Transverse colon (tissue), 4 donors: ENCODE data around the gene PADI6. TPM values are rescaled to one million over a fixed set of nuclear protein-coding genes. Genes with fewer than 3 reads are reported as not detected.

Source experiments
- DNase-seq: peaks from one replicate; pipeline ENCODE4 v3.0.0-alpha.2; 2019
- H3K27ac ChIP-seq, 4 donors: fragments of 200-600 bp; sonication (generic); 2 replicates each; pipeline ENCODE4 v1.5.1; 2016 to 2018; ENCODE audit warnings: inconsistent platforms in 4 of 4
- H3K27me3 ChIP-seq: fragments of 200-600 bp; sonication (generic); 2 replicates; pipeline ENCODE4 v1.5.1; 2017; ENCODE audit warnings: inconsistent platforms
- H3K36me3 ChIP-seq, 4 donors: fragments of 200-600 bp; sonication (generic); 2 replicates each; pipeline ENCODE4 v1.5.1; 2017 to 2019; ENCODE audit warnings: inconsistent platforms in 4 of 4
- H3K4me1 ChIP-seq, 4 donors: fragments of 200-600 bp; sonication (generic); 2 replicates each; pipeline ENCODE4 v1.5.1; 2017 to 2020; ENCODE audit warnings: inconsistent platforms in 4 of 4
- H3K4me3 ChIP-seq, 4 donors: fragments of 200-600 bp; sonication (generic); 1 replicate in 1 of 4; 2 replicates in 3 of 4; pipeline versions ENCODE4 v1.5.1 to v1.6.1; 2017 to 2019; ENCODE audit warnings: inconsistent platforms in 4 of 4
- H3K9me3 ChIP-seq, 2 donors: fragments of 200-600 bp; sonication (generic); 2 replicates each; pipeline ENCODE4 v1.5.1; 2017 to 2019; ENCODE audit warnings: inconsistent platforms in 2 of 2
- CTCF ChIP-seq, 5 experiments: fragments of 200-600 bp in 3 of 5; fragments of 450-650 bp in 2 of 5; sonication (generic) in 3 of 5; IDR thresholded peaks; 1 replicate in 2 of 5; 2 replicates in 3 of 5; pipeline ENCODE4 v1.5.1; 2016 to 2017; ENCODE audit warnings: antibody characterized with exemption in 5 of 5, inconsistent platforms in 3 of 5, mild to moderate bottlenecking in 2 of 5, moderate library complexity in 1 of 5
- EP300 ChIP-seq: sonication (generic); formaldehyde crosslinking; IDR thresholded peaks from one replicate; pipeline ENCODE4 v1.6.1; 2017; ENCODE audit warnings: antibody characterized with exemption, low read depth
- POLR2A ChIP-seq: fragments of 450-650 bp; IDR thresholded peaks from one replicate; pipeline ENCODE4 v1.6.1; 2016; ENCODE audit warnings: antibody characterized with exemption, mild to moderate bottlenecking, moderate library complexity
- POLR2AphosphoS5 ChIP-seq, 3 donors: sonication (generic); formaldehyde crosslinking; IDR thresholded peaks; one replicate each; pipeline ENCODE4 v1.6.1; 2016; ENCODE audit warnings: antibody characterized with exemption in 3 of 3
- WGBS, 2 donors: methylation state at CpG; one replicate each; pipeline ENCODE4 v1.1.5; 2018; ENCODE audit warnings: low coverage in 1 of 2; 5-methylcytosine and 5-hydroxymethylcytosine counted together
- in situ Hi-C, 4 donors: fragments of 200-750 bp; cut with MboI; loops; one replicate each; pipeline versions ENCODE4 v1.15.0 to v1.15.1; 2017; ENCODE audit warnings: low sequenced_read_pairs in 3 of 4, low pct_ligation_motif_present in 1 of 4, low pct_unique_long_range_greater_than_20kb in 1 of 4
- intact Hi-C: fragments of 100-400 bp; cut with DNase I; formaldehyde crosslinking; loops from one replicate; pipeline ENCODE4 v1.15.1; 2023; ENCODE audit warnings: low total_unique reads
- total RNA-seq, 4 donors: library from RNA; depleted of rRNA; stranded (reverse); fragments of >200 nt; gene quantifications; one replicate each; pipeline ENCODE4 v1.1.0, GENCODE V29; 2016

Gene PADI6
- total RNA-seq, 4 donors from 2014 or later: not detected

GRCh38 chr1:17439250-17440073, 67.5 kb downstream of the PADI6 start, which contains the start of gene RCC2:
Gene RCC2 (minus strand): TSS chr1:17439677. CDS start chr1:17438514, 1,163 bp downstream.
- Histone ChIP-seq H3K9me3 (no peaks in the 10 kb centered on the region), H3K4me3 (peak within 1 kb of the TSS; percentile 48 to 97 (median 66)), H3K27me3 (no peaks in the 10 kb centered on the region), H3K36me3 (no peaks in the 10 kb centered on the region), H3K4me1 (peaks cover 8 to 38% (median 21%) of the 10 kb centered on the region in 4 donors), H3K27ac (peak within 1 kb of the TSS; percentile 84 to 95 (median 90))
- in situ Hi-C loops (no loop called here), intact Hi-C loops (no loop called here)
- WGBS, 2 donors: 1 to 2% methylated on average over 20 to 58 of the region's 75 CpGs
- TF ChIP-seq CTCF (IDR thresholded peaks at IDR 0.05): no peak
- peak; percentile 25 for TF ChIP-seq POLR2A
- TF ChIP-seq POLR2AphosphoS5 (IDR thresholded peaks at IDR 0.05): peak in 2 of 3 donors; percentile 29 to 43
- TF ChIP-seq EP300: no peak
- DNase-seq: peak; percentile 67

- in situ Hi-C loops (no loop called here), intact Hi-C loops (no loop called here)
- Histone ChIP-seq H3K27ac (peak overlapping the region; percentile 72 to 87 (median 82)), H3K9me3 (no peaks in the 10 kb centered on the region), H3K36me3 (no peaks in the 10 kb centered on the region), H3K27me3 (no peaks in the 10 kb centered on the region), H3K4me3 (peak overlapping the region in 3 of 4 donors; percentile 26 to 97 (median 72)), H3K4me1 (peaks cover 8 to 36% (median 19%) of the 10 kb centered on the region in 4 donors)
- TF ChIP-seq CTCF (IDR thresholded peaks at IDR 0.05) (no peak), POLR2AphosphoS5 (IDR thresholded peaks at IDR 0.05) (no peak), EP300 (no peak), POLR2A (no peak)
- WGBS, 2 donors: 51 to 59% methylated on average over 8 to 18 of the region's 18 CpGs
- no peak for DNase-seq
Measured at GRCh38 chr1:17440074-17440826, 68.3 kb downstream of the PADI6 start.

GRCh38 chr1:17440827-17441168, 68.8 kb downstream of the PADI6 start:
- no peak overlapping the region for H3K4me3 ChIP-seq
- intact Hi-C loops: no loop called here
- no peaks in the 10 kb centered on the region for H3K27me3 ChIP-seq
- no peak for DNase-seq
- H3K36me3 ChIP-seq: no peaks in the 10 kb centered on the region
- TF ChIP-seq POLR2AphosphoS5 (IDR thresholded peaks at IDR 0.05) (no peak), CTCF (IDR thresholded peaks at IDR 0.05) (no peak), POLR2A (no peak), EP300 (no peak)
- WGBS, 2 donors: 83 to 91% methylated on average over 4 to 6 of the region's 6 CpGs
- H3K9me3 ChIP-seq: no peaks in the 10 kb centered on the region
- in situ Hi-C loops: no loop called here
- peaks cover 8 to 31% (median 18%) of the 10 kb centered on the region in 4 donors for H3K4me1 ChIP-seq
- no peak overlapping the region for H3K27ac ChIP-seq

- H3K27ac ChIP-seq: no peak overlapping the region
- H3K4me1 ChIP-seq: peaks cover 8 to 26% (median 16%) of the 10 kb centered on the region in 4 donors
- in situ Hi-C loops: no loop called here
- no peaks in the 10 kb centered on the region for H3K36me3 ChIP-seq
- DNase-seq: no peak
- TF ChIP-seq CTCF (IDR thresholded peaks at IDR 0.05): peak in 2 of 5 experiments; percentile 18 to 37
- no peak for TF ChIP-seq POLR2A
- TF ChIP-seq EP300: no peak
- TF ChIP-seq POLR2AphosphoS5 (IDR thresholded peaks at IDR 0.05): no peak
- no peaks in the 10 kb centered on the region for H3K9me3 ChIP-seq
- WGBS, 2 donors: 55 to 61% methylated on average over 4 to 10 of the region's 10 CpGs
- no peaks in the 10 kb centered on the region for H3K27me3 ChIP-seq
- intact Hi-C loops: no loop called here
- H3K4me3 ChIP-seq: no peak overlapping the region
Measured at GRCh38 chr1:17441265-17441992, 69.4 kb downstream of the PADI6 start.
